GDM1 (cell line): ENCODE measurements around the gene NUPR1.
"Not testable (repeated sequence)": the region's sequence is repeated elsewhere in the genome, so short reads cannot be mapped to it uniquely, and the experiment has no call there.

Source experiments
- DNase-seq: peaks from one replicate; lab custom pipeline; 2025; lab: John Stamatoyannopoulos, UW

NUPR1 gene

GRCh38 chr16:28554634-28555423 is 16.1 kb upstream of the NUPR1 start:
- no peak for DNase-seq

- peak; percentile 90 for DNase-seq
These were observed 15.2 kb upstream of the NUPR1 start, which contains the start of gene SGF29 for GRCh38 chr16:28553776-28554633. Gene SGF29 (plus strand): TSS chr16:28553920. CDS start chr16:28581070, 27,150 bp downstream.

- DNase-seq: peak; percentile 48
These were observed 10.6 kb upstream of the NUPR1 start for GRCh38 chr16:28549301-28549899.

GRCh38 chr16:28548306-28548802 is 9.6 kb upstream of the NUPR1 start:
- DNase-seq: no peak

GRCh38 chr16:28546626-28547025 is 7.9 kb upstream of the NUPR1 start:
- DNase-seq: no peak

- DNase-seq: not testable (repeated sequence)
These were observed 7.2 kb upstream of the NUPR1 start for GRCh38 chr16:28545964-28546363.

GRCh38 chr16:28544998-28545397 is 6.2 kb upstream of the NUPR1 start:
- DNase-seq: no peak

- DNase-seq: peak; percentile 14
These were observed 4.3 kb upstream of the NUPR1 start for GRCh38 chr16:28543072-28543471.

GRCh38 chr16:28542646-28543045 is 3.9 kb upstream of the NUPR1 start:
- no peak for DNase-seq

- DNase-seq: no peak
These were observed 1.6 kb upstream of the NUPR1 start for GRCh38 chr16:28540346-28540745.

GRCh38 chr16:28537964-28538732 is 626 bp downstream of the NUPR1 start:
- no peak for DNase-seq

GRCh38 chr16:28537076-28537475 is 1.7 kb downstream of the NUPR1 start:
- DNase-seq: no peak

GRCh38 chr16:28534542-28535373 is 4.0 kb downstream of the NUPR1 start:
- DNase-seq: no peak

GRCh38 chr16:28532940-28533647 is 5.7 kb downstream of the NUPR1 start:
- no peak for DNase-seq

GRCh38 chr16:28531777-28532744 is 6.7 kb downstream of the NUPR1 start:
- no peak for DNase-seq

- no peak for DNase-seq
These were observed 9.7 kb downstream of the NUPR1 start for GRCh38 chr16:28529124-28529523.

- DNase-seq: no peak
These were observed 10.3 kb downstream of the NUPR1 start for GRCh38 chr16:28528463-28528867.

- no peak for DNase-seq
These were observed 10.8 kb downstream of the NUPR1 start for GRCh38 chr16:28527985-28528384.
